Testis (tissue), 3 donors: ENCODE measurements around the gene SEPTIN8. TPM values are rescaled to one million over a fixed set of nuclear protein-coding genes. Genes with fewer than 3 reads are reported as not detected.

ENCODE experiments used
- DNase-seq: peaks from one replicate; pipeline ENCODE4 v3.0.0-alpha.2; 2019
- H3K27ac ChIP-seq, 2 donors: fragments of 200-600 bp; sonication (generic); one replicate each; pipeline ENCODE4 v1.5.1; 2019
- H3K27me3 ChIP-seq: fragments of 200-600 bp; sonication (generic); one replicate; pipeline ENCODE4 v1.5.1; 2019
- H3K36me3 ChIP-seq: fragments of 200-600 bp; sonication (generic); one replicate; pipeline ENCODE4 v1.5.1; 2017; ENCODE audit warnings: low read depth; ENCODE audit errors: missing control alignments
- H3K4me1 ChIP-seq: fragments of 200-600 bp; sonication (generic); one replicate; pipeline ENCODE4 v1.5.1; 2019
- H3K4me3 ChIP-seq, 2 donors: fragments of 200-600 bp; sonication (generic); one replicate each; pipeline ENCODE4 v1.5.1; 2017 to 2019
- H3K9me3 ChIP-seq: fragments of 200-600 bp; sonication (generic); one replicate; pipeline ENCODE4 v1.5.1; 2017
- POLR2A ChIP-seq: fragments of 450-650 bp; IDR thresholded peaks from one replicate; pipeline ENCODE4 v1.6.1; 2017; ENCODE audit warnings: antibody characterized with exemption, mild to moderate bottlenecking, moderate library complexity
- WGBS, 2 donors: methylation state at CpG; one replicate each; pipeline ENCODE4 v1.1.5; 2018; 5-methylcytosine and 5-hydroxymethylcytosine counted together
- intact Hi-C: fragments of 100-400 bp; cut with DNase I; formaldehyde crosslinking; loops from one replicate; pipeline ENCODE4 v1.15.1; 2023; ENCODE audit warnings: low total_unique reads
- polyA plus RNA-seq: library from polyadenylated mRNA; stranded (reverse); fragments of 350-450 nt; fragmentation: Illumina TruSeq; extraction: RNeasy Lipid Tissue Mini Kit (QIAGEN cat#74804); gene quantifications from one replicate; pipeline ENCODE4 v1.2.3, GENCODE V29; 2014; ENCODE audit warnings: low read depth, low replicate concordance; ENCODE audit not compliant: insufficient read depth
- total RNA-seq, 2 donors: library from RNA; depleted of rRNA; stranded (reverse); fragments of >200 nt; gene quantifications; one replicate each; pipeline ENCODE4 v1.2.3, GENCODE V29; 2016
- TF ChIP-seq, protein P1 (sequence below), 3 experiments: fragments of 450-650 bp in 2 of 3; fragments of 200-600 bp in 1 of 3; sonication (generic) in 1 of 3; IDR thresholded peaks; one replicate each; pipeline ENCODE4 v1.5.1; 2016 to 2019; ENCODE audit warnings: antibody characterized with exemption in 3 of 3, mild to moderate bottlenecking in 2 of 3, moderate library complexity in 1 of 3

Gene SEPTIN8
- total and polyA plus RNA-seq, 3 donors from 2014 or later: 12.4 to 16.4 (median 13.9) TPM

DNA sequence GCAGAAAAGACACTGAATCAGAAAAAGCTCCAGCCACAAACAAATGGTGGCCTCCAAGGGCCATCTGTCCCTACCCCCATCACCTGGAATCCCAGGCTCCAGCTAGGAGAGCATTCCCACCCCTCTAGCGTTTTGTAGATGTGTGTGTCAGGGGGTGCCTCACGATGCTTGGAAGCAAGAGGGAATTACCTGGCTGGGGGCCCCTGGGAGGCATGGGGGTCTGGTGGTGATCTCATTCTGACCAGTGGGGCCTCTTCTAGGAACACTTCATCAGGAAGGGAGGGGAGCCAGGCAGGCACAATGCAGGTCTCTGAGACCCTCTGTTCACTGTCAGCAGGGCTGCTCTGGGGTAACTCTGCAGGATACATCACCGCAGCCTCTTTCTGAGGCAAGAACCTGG, 47.4 kb upstream of the SEPTIN8 start:
- H3K36me3 ChIP-seq: no peaks in the 10 kb centered on the region
- H3K9me3 ChIP-seq: no peaks in the 10 kb centered on the region
- WGBS, 2 donors: 88 to 94% methylated on average over 3 of the region's 3 CpGs
- H3K27ac ChIP-seq: no peak overlapping the region
- H3K4me3 ChIP-seq: no peak overlapping the region
- TF ChIP-seq, protein P1, sequence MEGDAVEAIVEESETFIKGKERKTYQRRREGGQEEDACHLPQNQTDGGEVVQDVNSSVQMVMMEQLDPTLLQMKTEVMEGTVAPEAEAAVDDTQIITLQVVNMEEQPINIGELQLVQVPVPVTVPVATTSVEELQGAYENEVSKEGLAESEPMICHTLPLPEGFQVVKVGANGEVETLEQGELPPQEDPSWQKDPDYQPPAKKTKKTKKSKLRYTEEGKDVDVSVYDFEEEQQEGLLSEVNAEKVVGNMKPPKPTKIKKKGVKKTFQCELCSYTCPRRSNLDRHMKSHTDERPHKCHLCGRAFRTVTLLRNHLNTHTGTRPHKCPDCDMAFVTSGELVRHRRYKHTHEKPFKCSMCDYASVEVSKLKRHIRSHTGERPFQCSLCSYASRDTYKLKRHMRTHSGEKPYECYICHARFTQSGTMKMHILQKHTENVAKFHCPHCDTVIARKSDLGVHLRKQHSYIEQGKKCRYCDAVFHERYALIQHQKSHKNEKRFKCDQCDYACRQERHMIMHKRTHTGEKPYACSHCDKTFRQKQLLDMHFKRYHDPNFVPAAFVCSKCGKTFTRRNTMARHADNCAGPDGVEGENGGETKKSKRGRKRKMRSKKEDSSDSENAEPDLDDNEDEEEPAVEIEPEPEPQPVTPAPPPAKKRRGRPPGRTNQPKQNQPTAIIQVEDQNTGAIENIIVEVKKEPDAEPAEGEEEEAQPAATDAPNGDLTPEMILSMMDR (IDR thresholded peaks at IDR 0.05): no peak
- no peak for TF ChIP-seq POLR2A
- intact Hi-C loops: no loop called here
- peaks cover 6% of the 10 kb centered on the region for H3K4me1 ChIP-seq
- DNase-seq: no peak
- H3K27me3 ChIP-seq: no peaks in the 10 kb centered on the region

DNA sequence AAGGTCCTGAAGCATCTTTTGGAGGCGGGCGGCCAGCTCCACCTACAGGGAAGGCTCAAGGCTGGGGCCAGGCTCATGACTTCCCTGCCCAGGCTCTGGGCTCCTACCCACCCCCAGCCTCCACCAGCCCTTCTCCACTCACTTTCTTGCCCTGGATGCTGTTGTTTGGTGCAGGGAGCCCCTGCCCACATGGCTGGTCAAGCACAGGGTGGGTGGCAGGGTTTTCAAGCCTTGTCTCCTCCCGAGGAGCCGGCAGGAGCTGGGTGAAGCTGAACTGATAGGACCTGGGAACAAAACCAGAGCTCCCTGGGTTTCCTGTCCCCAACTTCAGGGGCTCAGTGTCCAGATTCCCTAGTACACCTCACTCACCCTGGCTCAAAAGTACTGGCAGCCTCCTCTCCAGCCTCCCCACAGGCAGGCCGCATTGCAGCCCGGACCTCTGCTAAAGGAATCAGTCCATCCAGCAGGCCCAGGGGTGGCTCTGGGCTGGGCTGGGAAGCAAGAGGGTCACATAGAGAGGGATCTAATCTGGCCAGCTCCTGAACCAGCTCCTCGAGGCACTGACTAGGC, 46.5 kb upstream of the SEPTIN8 start:
- TF ChIP-seq POLR2A: no peak
- TF ChIP-seq, protein P1 (IDR thresholded peaks at IDR 0.05): no peak
- intact Hi-C loops: no loop called here
- peak overlapping the region in 1 of 2 donors; percentile 55 for H3K4me3 ChIP-seq

DNA sequence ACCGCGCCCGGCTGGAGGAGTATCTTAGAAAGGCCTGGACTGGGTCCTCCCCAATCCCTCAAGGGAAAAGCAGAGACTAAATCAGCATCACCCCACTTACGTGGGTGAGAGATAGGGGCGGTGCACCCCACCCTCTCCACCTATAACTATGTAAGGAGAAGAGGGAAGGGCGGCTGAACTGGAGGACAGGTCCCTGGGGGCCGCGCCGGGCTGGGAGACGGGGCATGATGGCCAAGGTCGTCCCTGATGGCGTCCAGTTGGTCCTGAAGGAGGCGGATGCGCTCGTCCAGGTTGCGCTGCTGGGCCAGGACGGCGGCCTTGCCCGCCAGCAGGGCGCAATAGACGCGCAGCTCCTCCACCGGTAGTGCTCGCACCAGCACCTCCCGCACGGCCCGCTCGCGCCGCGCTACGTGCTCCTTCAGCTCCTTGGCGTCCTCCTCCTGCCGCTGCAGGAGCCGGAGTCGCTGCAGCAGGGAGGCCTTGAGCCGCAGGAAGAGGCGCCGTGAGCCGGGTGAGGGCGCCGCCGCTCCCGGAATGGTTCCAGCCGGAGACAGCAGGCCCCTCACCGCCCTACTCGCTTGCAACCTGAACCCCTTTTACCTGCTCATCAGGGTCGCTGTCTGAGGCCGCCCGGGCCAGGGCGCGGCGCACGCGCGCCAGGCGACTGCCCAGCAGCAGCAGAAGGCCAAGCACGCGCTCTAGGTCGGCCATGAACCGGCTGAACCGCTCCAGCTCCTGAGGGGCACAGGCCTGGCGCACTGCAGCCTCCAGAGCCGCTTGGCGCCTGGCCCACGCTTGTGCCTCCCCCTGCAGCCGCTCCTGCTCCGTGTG, 45.8 kb upstream of the SEPTIN8 start:
- H3K4me3 ChIP-seq: peak overlapping the region in 1 of 2 donors; percentile 55
- WGBS, 2 donors: 13 to 57% methylated on average over 39 to 47 of the region's 68 CpGs
- no peaks in the 10 kb centered on the region for H3K27me3 ChIP-seq
- no peaks in the 10 kb centered on the region for H3K36me3 ChIP-seq
- H3K4me1 ChIP-seq: peaks cover 6% of the 10 kb centered on the region
- peak; percentile 63 for DNase-seq
- no peaks in the 10 kb centered on the region for H3K9me3 ChIP-seq
- intact Hi-C loops: no loop called here
- peak overlapping the region in 1 of 2 donors; percentile 36 for H3K27ac ChIP-seq
- TF ChIP-seq POLR2A: no peak
- TF ChIP-seq, protein P1 (IDR thresholded peaks at IDR 0.05): no peak

More for the DNA sequence above, 46.5 kb upstream of the SEPTIN8 start:
- H3K27me3 ChIP-seq: no peaks in the 10 kb centered on the region
- H3K36me3 ChIP-seq: no peaks in the 10 kb centered on the region
- no peaks in the 10 kb centered on the region for H3K9me3 ChIP-seq
- H3K27ac ChIP-seq: peak overlapping the region in 1 of 2 donors; percentile 36
- peaks cover 6% of the 10 kb centered on the region for H3K4me1 ChIP-seq
- DNase-seq: no peak
- WGBS, 2 donors: 74 to 87% methylated on average over 3 to 7 of the region's 7 CpGs

DNA sequence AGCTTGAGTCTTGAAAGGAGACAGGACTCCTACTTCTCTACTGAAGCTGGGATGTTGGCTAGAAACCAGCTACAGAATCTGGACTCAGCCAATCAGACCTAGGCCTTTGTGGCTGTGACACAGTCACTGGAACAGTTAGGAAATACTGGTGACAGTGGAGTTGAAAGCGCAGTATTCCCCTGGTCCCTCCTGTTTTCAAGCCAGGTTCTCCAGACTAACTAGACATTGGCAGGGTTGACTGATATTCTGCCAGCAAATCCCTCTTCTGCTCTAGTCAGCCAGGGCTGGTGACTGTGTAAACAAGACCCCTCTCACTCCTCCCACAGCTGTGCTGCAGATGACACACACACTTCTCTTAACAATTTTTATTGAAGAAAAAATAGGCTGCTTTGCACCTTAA, 44.8 kb upstream of the SEPTIN8 start:
- Histone ChIP-seq H3K4me1 (peaks cover 6% of the 10 kb centered on the region), H3K4me3 (no peak overlapping the region), H3K27me3 (no peaks in the 10 kb centered on the region), H3K27ac (no peak overlapping the region), H3K9me3 (no peaks in the 10 kb centered on the region), H3K36me3 (no peaks in the 10 kb centered on the region)
- peak; percentile 1 for DNase-seq
- intact Hi-C loops: no loop called here
- 94 to 100% methylated on average over 1 of the region's 1 CpG for WGBS, 2 donors
- TF ChIP-seq POLR2A: no peak
- TF ChIP-seq, protein P1 (IDR thresholded peaks at IDR 0.05): no peak
